ENCODE results near the gene LGALS1. TPM values are rescaled to one million over a fixed set of nuclear protein-coding genes. Genes with fewer than 3 reads are reported as not detected.
"Not testable (repeated sequence)": the region's sequence is repeated elsewhere in the genome, so short reads cannot be mapped to it uniquely, and the experiment has no call there.

The LGALS1 gene
- total and polyA plus RNA-seq, 4 donors, result 347 to 1,622 (median 947) TPM

DNA sequence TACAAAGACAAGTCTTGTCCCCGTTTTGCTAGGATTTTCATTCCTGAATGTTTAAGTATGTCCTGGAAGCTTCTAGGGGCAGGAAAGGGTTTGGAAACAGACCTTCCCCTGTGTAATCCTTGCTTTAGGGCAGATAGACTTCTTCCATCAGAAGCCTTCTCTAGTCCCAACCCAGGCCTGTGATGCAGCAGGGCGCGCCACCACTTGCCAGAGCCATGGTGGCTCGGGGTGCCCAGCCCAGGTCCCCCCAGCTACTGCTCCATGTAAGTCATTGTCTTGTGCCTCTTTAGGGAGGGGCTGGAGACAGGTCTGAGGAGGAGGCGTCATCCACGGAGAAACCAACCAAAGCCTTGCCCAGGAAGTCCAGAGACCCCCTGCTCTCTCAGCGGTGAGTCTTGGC is 15.0 kb downstream of the LGALS1 start:
- Histone ChIP-seq H3K4me1 (ENCODE audit: control insufficient read depth in 5 of 5, insufficient read depth in 5 of 5, low read length in 5 of 5) (peaks cover 0 to 9% (median 4%) of the 10 kb centered on the region in 5 donors), H3K27ac (ENCODE audit: low read depth in 1 of 2, low read length in 1 of 2) (no peak overlapping the region), H3K9me3 (ENCODE audit: control insufficient read depth in 4 of 4, insufficient read depth in 3 of 4, low read length in 3 of 4) (no peaks in the 10 kb centered on the region), H3K36me3 (ENCODE audit: control insufficient read depth in 4 of 4, insufficient read depth in 4 of 4, low read length in 4 of 4) (peaks cover 11 to 49% (median 15%) of the 10 kb centered on the region in 4 donors), H3K9ac (ENCODE audit: insufficient read depth in 1 of 2, low read length in 2 of 2) (no peak overlapping the region), H3K4me3 (no peak overlapping the region), H3K27me3 (ENCODE audit: control insufficient read depth in 3 of 3, insufficient read depth in 3 of 3, low read length in 2 of 3) (no peaks in the 10 kb centered on the region)
- no peak for DNase-seq
- TF ChIP-seq, protein P1, sequence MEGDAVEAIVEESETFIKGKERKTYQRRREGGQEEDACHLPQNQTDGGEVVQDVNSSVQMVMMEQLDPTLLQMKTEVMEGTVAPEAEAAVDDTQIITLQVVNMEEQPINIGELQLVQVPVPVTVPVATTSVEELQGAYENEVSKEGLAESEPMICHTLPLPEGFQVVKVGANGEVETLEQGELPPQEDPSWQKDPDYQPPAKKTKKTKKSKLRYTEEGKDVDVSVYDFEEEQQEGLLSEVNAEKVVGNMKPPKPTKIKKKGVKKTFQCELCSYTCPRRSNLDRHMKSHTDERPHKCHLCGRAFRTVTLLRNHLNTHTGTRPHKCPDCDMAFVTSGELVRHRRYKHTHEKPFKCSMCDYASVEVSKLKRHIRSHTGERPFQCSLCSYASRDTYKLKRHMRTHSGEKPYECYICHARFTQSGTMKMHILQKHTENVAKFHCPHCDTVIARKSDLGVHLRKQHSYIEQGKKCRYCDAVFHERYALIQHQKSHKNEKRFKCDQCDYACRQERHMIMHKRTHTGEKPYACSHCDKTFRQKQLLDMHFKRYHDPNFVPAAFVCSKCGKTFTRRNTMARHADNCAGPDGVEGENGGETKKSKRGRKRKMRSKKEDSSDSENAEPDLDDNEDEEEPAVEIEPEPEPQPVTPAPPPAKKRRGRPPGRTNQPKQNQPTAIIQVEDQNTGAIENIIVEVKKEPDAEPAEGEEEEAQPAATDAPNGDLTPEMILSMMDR (IDR thresholded peaks at IDR 0.05; ENCODE audit: control extremely low read depth, extremely low read depth), result no peak
- no peak for ATAC-seq (ENCODE audit: insufficient read depth, low FRiP score)
- 94% methylated on average over 7 of the region's 7 CpGs for whole genome bisulfite sequencing, 2 donors

DNA sequence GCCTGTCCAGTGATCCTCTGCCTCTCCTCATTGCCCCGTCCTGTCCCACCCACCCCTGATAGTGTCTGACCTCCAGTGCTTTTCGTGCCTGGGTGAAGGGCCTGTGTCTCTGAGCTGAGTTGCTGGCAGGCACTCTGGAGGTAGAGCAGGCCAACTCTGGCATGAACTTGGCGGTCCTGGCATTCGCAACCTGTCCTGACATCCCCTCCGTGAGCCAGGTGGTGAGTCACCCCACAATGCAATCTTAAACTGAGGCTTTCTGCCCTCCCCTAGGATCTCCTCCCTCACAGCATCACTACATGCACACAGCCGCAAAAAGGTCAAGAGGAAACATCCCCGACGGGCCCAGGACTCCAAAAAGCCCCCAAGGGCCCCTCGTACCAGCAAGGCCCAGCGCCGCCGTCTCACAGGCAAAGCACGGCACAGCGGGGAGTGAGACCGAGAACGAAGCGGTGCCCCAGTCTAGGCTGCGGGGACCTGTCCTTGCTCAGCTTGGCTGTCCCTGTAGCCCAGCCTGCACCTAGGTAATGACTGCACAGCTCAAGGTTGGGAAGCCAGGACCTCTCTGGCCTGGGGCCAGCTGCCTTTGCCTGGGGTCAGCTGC is 15.6 kb downstream of the LGALS1 start:
- Histone ChIP-seq H3K9ac (ENCODE audit: insufficient read depth in 1 of 2, low read length in 2 of 2) (no peak overlapping the region), H3K9me3 (ENCODE audit: control insufficient read depth in 4 of 4, insufficient read depth in 3 of 4, low read length in 3 of 4) (no peaks in the 10 kb centered on the region), H3K4me1 (ENCODE audit: control insufficient read depth in 5 of 5, insufficient read depth in 5 of 5, low read length in 5 of 5) (peaks cover 0 to 7% (median 4%) of the 10 kb centered on the region in 5 donors), H3K4me3 (no peak overlapping the region), H3K27me3 (ENCODE audit: control insufficient read depth in 3 of 3, insufficient read depth in 3 of 3, low read length in 2 of 3) (no peaks in the 10 kb centered on the region), H3K27ac (ENCODE audit: low read depth in 1 of 2, low read length in 1 of 2) (no peak overlapping the region), H3K36me3 (ENCODE audit: control insufficient read depth in 4 of 4, insufficient read depth in 4 of 4, low read length in 4 of 4) (peaks cover 11 to 49% (median 15%) of the 10 kb centered on the region in 4 donors)
- no peak for DNase-seq
- TF ChIP-seq, protein P1 (IDR thresholded peaks at IDR 0.05; ENCODE audit: control extremely low read depth, extremely low read depth), result no peak
- no peak for ATAC-seq (ENCODE audit: insufficient read depth, low FRiP score)
- 96% methylated on average over 18 of the region's 18 CpGs for WGBS, 2 donors

DNA sequence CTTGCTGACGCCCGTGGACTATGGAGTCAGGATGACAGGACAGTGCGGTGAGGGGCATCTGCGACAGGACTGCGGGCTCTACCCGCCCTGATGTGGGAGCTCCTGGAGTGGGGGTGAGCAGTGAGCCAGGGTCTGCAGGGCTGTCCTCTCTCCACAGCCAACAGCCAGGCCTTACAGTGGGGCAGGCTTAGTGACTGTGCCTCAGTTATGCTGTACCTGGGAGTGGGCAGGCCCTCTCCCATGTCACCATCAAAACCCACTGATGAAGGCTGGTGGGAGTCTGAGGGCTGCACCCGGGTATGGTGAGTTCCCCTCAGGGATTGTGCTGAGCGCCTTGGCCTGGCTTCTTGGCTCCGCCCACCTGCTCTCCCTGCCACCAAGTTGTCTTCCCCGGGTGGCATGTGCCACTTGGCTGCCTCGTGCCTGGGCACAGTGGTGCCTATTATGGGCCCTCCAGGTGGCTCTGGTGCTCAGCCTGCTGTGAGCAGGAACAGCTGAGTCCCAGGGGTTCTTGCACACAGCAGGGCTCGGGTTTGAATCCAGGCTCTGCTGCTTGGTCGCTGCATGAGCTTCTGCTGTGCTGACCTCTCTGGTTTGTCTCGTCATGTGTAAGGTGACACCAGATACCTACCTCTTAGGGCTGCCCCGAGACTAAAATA is 17.3 kb downstream of the LGALS1 start:
- peaks cover 11 to 49% (median 15%) of the 10 kb centered on the region in 4 donors for H3K36me3 ChIP-seq (ENCODE audit: control insufficient read depth in 4 of 4, insufficient read depth in 4 of 4, low read length in 4 of 4)
- no peak overlapping the region for H3K4me3 ChIP-seq
- H3K4me1 ChIP-seq (ENCODE audit: control insufficient read depth in 5 of 5, insufficient read depth in 5 of 5, low read length in 5 of 5), result peaks cover 0 to 16% (median 2%) of the 10 kb centered on the region in 5 donors
- no peak overlapping the region for H3K9ac ChIP-seq (ENCODE audit: insufficient read depth in 1 of 2, low read length in 2 of 2)
- H3K9me3 ChIP-seq (ENCODE audit: control insufficient read depth in 4 of 4, insufficient read depth in 3 of 4, low read length in 3 of 4), result no peaks in the 10 kb centered on the region
- DNase-seq (no peak), ATAC-seq (ENCODE audit: insufficient read depth, low FRiP score) (no peak)
- no peaks in the 10 kb centered on the region for H3K27me3 ChIP-seq (ENCODE audit: control insufficient read depth in 3 of 3, insufficient read depth in 3 of 3, low read length in 2 of 3)
- 93 to 94% methylated on average over 15 of the region's 15 CpGs for WGBS, 2 donors
- H3K27ac ChIP-seq (ENCODE audit: low read depth in 1 of 2, low read length in 1 of 2), result no peak overlapping the region
- TF ChIP-seq, protein P1 (IDR thresholded peaks at IDR 0.05; ENCODE audit: control extremely low read depth, extremely low read depth), result no peak

DNA sequence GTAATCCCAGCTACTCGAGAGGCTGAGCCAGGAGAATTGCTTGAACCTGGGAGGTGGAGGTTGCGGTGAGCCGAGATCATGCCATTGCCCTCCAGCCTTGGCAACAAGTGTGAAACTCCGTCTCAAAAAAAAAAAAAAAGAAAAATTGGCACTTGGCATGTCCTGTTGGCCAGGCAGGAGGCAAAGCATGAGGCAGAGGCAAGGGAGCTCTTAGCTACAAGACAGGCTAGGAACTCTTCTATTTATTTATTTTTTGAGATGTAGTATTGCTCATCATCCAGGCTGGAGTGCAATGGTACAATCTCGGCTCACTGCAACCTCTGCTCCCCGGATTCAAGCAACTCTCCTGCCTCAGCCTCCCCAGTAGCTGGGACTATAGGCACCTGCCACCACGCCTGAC is 18.7 kb downstream of the LGALS1 start:
- Histone ChIP-seq H3K4me1 (ENCODE audit: control insufficient read depth in 5 of 5, insufficient read depth in 5 of 5, low read length in 5 of 5) (peaks cover 0 to 16% (median 2%) of the 10 kb centered on the region in 5 donors), H3K36me3 (ENCODE audit: control insufficient read depth in 4 of 4, insufficient read depth in 4 of 4, low read length in 4 of 4) (peaks cover 5 to 37% (median 11%) of the 10 kb centered on the region in 4 donors)
- H3K4me3 ChIP-seq; H3K27me3 ChIP-seq (ENCODE audit: control insufficient read depth in 3 of 3, insufficient read depth in 3 of 3, low read length in 2 of 3); H3K9ac ChIP-seq (ENCODE audit: insufficient read depth in 1 of 2, low read length in 2 of 2); DNase-seq; H3K27ac ChIP-seq (ENCODE audit: low read depth in 1 of 2, low read length in 1 of 2); ATAC-seq (ENCODE audit: insufficient read depth, low FRiP score); H3K9me3 ChIP-seq (ENCODE audit: control insufficient read depth in 4 of 4, insufficient read depth in 3 of 4, low read length in 3 of 4): not testable (repeated sequence)
- WGBS, 2 donors, result 98 to 99% methylated on average over 7 of the region's 7 CpGs

DNA sequence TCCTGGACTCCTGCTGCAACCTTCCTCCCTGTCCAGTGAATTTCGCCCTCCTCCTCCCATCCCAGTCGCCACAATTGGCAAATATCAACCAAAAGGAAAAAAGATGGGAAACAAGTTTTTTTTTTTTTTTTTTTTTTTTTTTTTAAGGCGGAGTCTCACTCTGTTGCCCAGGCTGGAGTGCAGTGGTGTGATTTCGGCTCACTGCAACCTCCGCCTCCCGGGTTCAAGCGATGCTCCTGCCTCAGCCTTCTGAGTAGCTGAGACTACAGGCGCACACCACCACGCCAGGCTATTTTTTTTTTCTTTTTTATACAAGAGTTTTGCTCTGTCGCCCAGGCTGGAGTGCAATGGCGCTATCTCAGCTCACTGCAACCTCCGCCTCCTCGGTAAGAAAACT is 20.8 kb downstream of the LGALS1 start:
- H3K4me1 ChIP-seq (ENCODE audit: control insufficient read depth in 5 of 5, insufficient read depth in 5 of 5, low read length in 5 of 5), result peaks cover 0 to 16% (median 2%) of the 10 kb centered on the region in 5 donors
- H3K36me3 ChIP-seq (ENCODE audit: control insufficient read depth in 4 of 4, insufficient read depth in 4 of 4, low read length in 4 of 4), result peaks cover 3 to 25% (median 9%) of the 10 kb centered on the region in 4 donors
- H3K27ac ChIP-seq (ENCODE audit: low read depth in 1 of 2, low read length in 1 of 2); DNase-seq; ATAC-seq (ENCODE audit: insufficient read depth, low FRiP score); H3K9me3 ChIP-seq (ENCODE audit: control insufficient read depth in 4 of 4, insufficient read depth in 3 of 4, low read length in 3 of 4); H3K4me3 ChIP-seq; H3K27me3 ChIP-seq (ENCODE audit: control insufficient read depth in 3 of 3, insufficient read depth in 3 of 3, low read length in 2 of 3): not testable (repeated sequence)
- peak overlapping the region in 1 of 2 donors; percentile 32 for H3K9ac ChIP-seq (ENCODE audit: insufficient read depth in 1 of 2, low read length in 2 of 2)
- WGBS, 2 donors, result 26 to 34% methylated on average over 12 to 13 of the region's 13 CpGs

All from lung (tissue), 12 donors.